GM21723 (cell line): Measurements from ENCODE around the gene NELL1.

Experiments
- ATAC-seq: cut with Tn5 transposase; IDR thresholded peaks from one replicate; pipeline ENCODE4 v1.9.1; 2021; ENCODE audit warnings: mild to moderate bottlenecking, moderate library complexity; ENCODE audit not compliant: unreplicated experiment

The NELL1 gene

GRCh38 chr11:21612326-21612725 is 942.9 kb downstream of the NELL1 start:
- ATAC-seq, result no peak

- ATAC-seq, result no peak
Measured at GRCh38 chr11:21614961-21615360, 945.6 kb downstream of the NELL1 start.

- no peak for ATAC-seq
Measured at GRCh38 chr11:21615955-21616371, 946.6 kb downstream of the NELL1 start.

GRCh38 chr11:21622566-21622965 is 953.2 kb downstream of the NELL1 start:
- no peak for ATAC-seq

GRCh38 chr11:21622995-21623394 is 953.6 kb downstream of the NELL1 start:
- no peak for ATAC-seq
